HepG2 (cell line): ENCODE data around the gene CUL9. TPM values are rescaled to one million over a fixed set of nuclear protein-coding genes. Genes with fewer than 3 reads are reported as not detected.

ENCODE experiments used
- FOXA3 ChIP-seq: IDR thresholded peaks from 2 replicates; pipeline ENCODE4 v1.6.1; 2016; ENCODE audit warnings: missing genetic modification reagents, missing compliant biosample characterization
- KAT8 ChIP-seq: IDR thresholded peaks from 2 replicates; pipeline ENCODE4 v1.6.1; 2016; ENCODE audit warnings: missing genetic modification reagents, missing compliant biosample characterization
- PCBP2 ChIP-seq: fragments of 200-400 bp; formaldehyde crosslinking; optimal IDR thresholded peaks from 2 replicates; pipeline ENCODE3; 2018; ENCODE audit warnings: low read length, low read depth; ENCODE audit not compliant: poor library complexity, severe bottlenecking
- PHF20 ChIP-seq: sonication (generic); formaldehyde crosslinking; IDR thresholded peaks from 2 replicates; pipeline ENCODE4 v1.5.0; 2020; ENCODE audit warnings: mild to moderate bottlenecking, missing genetic modification reagents
- RCOR2 ChIP-seq: IDR thresholded peaks from 2 replicates; pipeline ENCODE4 v1.6.1; 2016; ENCODE audit warnings: missing biosample characterization, missing genetic modification reagents
- SNAI1 ChIP-seq: sonication (generic); formaldehyde crosslinking; IDR thresholded peaks from 2 replicates; pipeline ENCODE4 v1.5.0; 2020; ENCODE audit warnings: mild to moderate bottlenecking, missing genetic modification reagents, borderline replicate concordance
- SNRNP70 ChIP-seq: fragments of 200-400 bp; formaldehyde crosslinking; IDR thresholded peaks from 2 replicates; pipeline ENCODE4 v1.6.1; 2017; ENCODE audit warnings: mild to moderate bottlenecking, low read depth, low read length, moderate library complexity
- ZBTB7B ChIP-seq: sonication (generic); formaldehyde crosslinking; IDR thresholded peaks from 2 replicates; pipeline ENCODE4 v1.4.0; 2020; ENCODE audit warnings: missing genetic modification reagents
- ZNF124 ChIP-seq: sonication (generic); formaldehyde crosslinking; IDR thresholded peaks from 2 replicates; pipeline ENCODE4 v1.4.0; 2020; ENCODE audit warnings: missing genetic modification reagents
- ZNF337 ChIP-seq: sonication (generic); formaldehyde crosslinking; IDR thresholded peaks from 2 replicates; pipeline ENCODE4 v1.5.1; 2020; ENCODE audit warnings: missing genetic modification reagents, low read depth, mild to moderate bottlenecking, borderline replicate concordance
- ZNF746 ChIP-seq: sonication (generic); formaldehyde crosslinking; IDR thresholded peaks from 2 replicates; pipeline ENCODE4 v1.8.0; 2022; ENCODE audit warnings: mild to moderate bottlenecking, missing genetic modification reagents
- ZNF747 ChIP-seq: sonication (generic); formaldehyde crosslinking; IDR thresholded peaks from 2 replicates; pipeline ENCODE4 v1.8.1; 2023; ENCODE audit warnings: missing genetic modification reagents, mild to moderate bottlenecking, borderline replicate concordance
- ZNF850 ChIP-seq: sonication (generic); formaldehyde crosslinking; conservative IDR thresholded peaks from 2 replicates; pipeline ENCODE4 v1.9.0; 2021; ENCODE audit warnings: mild to moderate bottlenecking, missing genetic modification reagents
- ZSCAN29 ChIP-seq: sonication (generic); formaldehyde crosslinking; conservative IDR thresholded peaks from 2 replicates; pipeline ENCODE4 v1.4.0; 2020; ENCODE audit warnings: mild to moderate bottlenecking, missing genetic modification reagents
- polyA plus RNA-seq, 8 experiments: library from polyadenylated mRNA; depleted of rRNA in 3 of 8; stranded (reverse) in 7 of 8; unstranded in 1 of 8; fragments of >200 nt; fragmentation: Illumina TruSeq in 4 of 8; extraction: Trizol in 4 of 8; gene quantifications; 2 replicates each; pipeline versions ENCODE4 v1.2.1 to v1.2.3, GENCODE V29; 2011 to 2016; ENCODE audit warnings: low read depth in 4 of 8, missing spikeins in 1 of 8, mixed read lengths in 1 of 8; ENCODE audit not compliant: insufficient read depth in 1 of 8
- total RNA-seq, 5 experiments: library from RNA; depleted of rRNA; stranded (reverse); fragments of >200 nt; fragmentation: Illumina TruSeq; extraction: Trizol; gene quantifications; 2 replicates each; pipeline ENCODE4 v1.2.3, GENCODE V29; 2016; ENCODE audit warnings: low read depth in 1 of 5
- TF ChIP-seq, protein P1 (sequence below): sonication (generic); formaldehyde crosslinking; IDR thresholded peaks from 2 replicates; pipeline ENCODE4 v1.8.1; 2022; ENCODE audit warnings: low read depth, mild to moderate bottlenecking, missing genetic modification reagents
- TF ChIP-seq, protein P2 (sequence below): sonication (generic); formaldehyde crosslinking; IDR thresholded peaks from 2 replicates; pipeline ENCODE4 v1.4.0; 2020; ENCODE audit warnings: missing genetic modification reagents, borderline replicate concordance
- TF ChIP-seq, protein P3 (sequence below): sonication (generic); formaldehyde crosslinking; IDR thresholded peaks from 2 replicates; pipeline ENCODE4 v1.4.0; 2020; ENCODE audit warnings: missing genetic modification reagents

CUL9 gene
- total and polyA plus RNA-seq, 2 of the 13 experiments (the other 11 are each of a cell fraction or from before 2014, with no cell fraction given) = 11.4 to 13.7 TPM

DNA sequence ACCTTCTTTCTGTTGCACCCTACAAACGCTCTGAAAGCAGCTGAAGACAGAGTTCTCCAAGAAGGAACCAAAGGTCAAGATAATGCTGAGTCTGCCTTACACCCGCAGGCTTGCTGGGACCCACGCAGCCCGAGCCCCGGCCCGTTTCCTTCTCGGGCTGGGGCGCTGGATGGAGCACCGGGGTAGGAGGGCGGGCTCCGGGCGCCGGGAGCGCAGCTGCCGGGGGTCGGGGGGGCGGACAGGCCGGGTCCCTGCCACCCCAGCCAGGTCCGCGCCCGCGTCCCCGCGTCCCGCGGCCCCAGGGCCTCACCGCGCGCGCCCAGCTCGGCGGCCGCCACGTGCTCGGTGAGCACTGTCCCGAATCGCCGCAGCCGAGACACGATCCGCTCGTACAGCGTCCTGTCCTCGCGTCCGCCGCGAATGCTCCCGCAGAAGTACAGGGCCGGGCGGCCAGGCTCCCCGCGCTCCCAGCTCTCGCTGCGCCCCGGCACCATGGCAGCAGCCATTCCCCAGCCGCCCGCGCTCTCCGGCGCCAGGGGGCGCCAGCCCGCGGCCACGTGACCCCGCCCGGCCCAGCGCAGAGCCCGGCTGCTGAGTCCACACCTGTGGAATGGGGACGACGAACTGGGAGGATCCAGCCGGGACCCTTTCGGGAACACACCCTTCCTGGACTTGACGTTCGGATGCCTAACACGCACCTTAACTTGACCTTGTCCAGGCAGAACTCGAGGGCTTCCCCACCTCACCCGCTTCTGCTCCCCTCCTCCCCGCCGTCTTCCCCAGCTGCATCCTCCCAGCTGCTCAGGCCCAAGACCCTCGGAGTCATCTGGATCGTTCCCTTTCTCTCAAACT lies 47.2 kb downstream of the CUL9 start, which contains the start of gene DNPH1 (continued):
- TF ChIP-seq ZNF850 (CRISPR knock-in tag) (no peak), ZNF337 (CRISPR knock-in tag) (0 out of 2 replicates have a peak, but pooled peaks have one; percentile 54), SNAI1 (CRISPR knock-in tag) (no peak), FOXA3 (CRISPR knock-in tag) (peak; percentile 68), ZSCAN29 (peak; percentile 75), RCOR2 (CRISPR knock-in tag) (peak; percentile 39; the same call in 1 of the 2 replicates), KAT8 (peak; percentile 72), ZNF747 (no peak), SNRNP70 (no peak), ZNF746 (CRISPR knock-in tag) (no peak; the same call in 1 of the 2 replicates), PCBP2 (no peak), ZBTB7B (CRISPR knock-in tag) (no peak), PHF20 (CRISPR knock-in tag) (peak; percentile 60), ZNF124 (CRISPR knock-in tag) (peak; percentile 85; the same call in 1 of the 2 replicates)
- TF ChIP-seq, protein P1, sequence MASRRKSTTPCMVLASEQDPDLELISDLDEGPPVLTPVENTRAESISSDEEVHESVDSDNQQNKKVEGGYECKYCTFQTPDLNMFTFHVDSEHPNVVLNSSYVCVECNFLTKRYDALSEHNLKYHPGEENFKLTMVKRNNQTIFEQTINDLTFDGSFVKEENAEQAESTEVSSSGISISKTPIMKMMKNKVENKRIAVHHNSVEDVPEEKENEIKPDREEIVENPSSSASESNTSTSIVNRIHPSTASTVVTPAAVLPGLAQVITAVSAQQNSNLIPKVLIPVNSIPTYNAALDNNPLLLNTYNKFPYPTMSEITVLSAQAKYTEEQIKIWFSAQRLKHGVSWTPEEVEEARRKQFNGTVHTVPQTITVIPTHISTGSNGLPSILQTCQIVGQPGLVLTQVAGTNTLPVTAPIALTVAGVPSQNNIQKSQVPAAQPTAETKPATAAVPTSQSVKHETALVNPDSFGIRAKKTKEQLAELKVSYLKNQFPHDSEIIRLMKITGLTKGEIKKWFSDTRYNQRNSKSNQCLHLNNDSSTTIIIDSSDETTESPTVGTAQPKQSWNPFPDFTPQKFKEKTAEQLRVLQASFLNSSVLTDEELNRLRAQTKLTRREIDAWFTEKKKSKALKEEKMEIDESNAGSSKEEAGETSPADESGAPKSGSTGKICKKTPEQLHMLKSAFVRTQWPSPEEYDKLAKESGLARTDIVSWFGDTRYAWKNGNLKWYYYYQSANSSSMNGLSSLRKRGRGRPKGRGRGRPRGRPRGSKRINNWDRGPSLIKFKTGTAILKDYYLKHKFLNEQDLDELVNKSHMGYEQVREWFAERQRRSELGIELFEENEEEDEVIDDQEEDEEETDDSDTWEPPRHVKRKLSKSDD (CRISPR knock-in tag) = peak; percentile 47; the same call in 1 of the 2 replicates
- TF ChIP-seq, protein P2, sequence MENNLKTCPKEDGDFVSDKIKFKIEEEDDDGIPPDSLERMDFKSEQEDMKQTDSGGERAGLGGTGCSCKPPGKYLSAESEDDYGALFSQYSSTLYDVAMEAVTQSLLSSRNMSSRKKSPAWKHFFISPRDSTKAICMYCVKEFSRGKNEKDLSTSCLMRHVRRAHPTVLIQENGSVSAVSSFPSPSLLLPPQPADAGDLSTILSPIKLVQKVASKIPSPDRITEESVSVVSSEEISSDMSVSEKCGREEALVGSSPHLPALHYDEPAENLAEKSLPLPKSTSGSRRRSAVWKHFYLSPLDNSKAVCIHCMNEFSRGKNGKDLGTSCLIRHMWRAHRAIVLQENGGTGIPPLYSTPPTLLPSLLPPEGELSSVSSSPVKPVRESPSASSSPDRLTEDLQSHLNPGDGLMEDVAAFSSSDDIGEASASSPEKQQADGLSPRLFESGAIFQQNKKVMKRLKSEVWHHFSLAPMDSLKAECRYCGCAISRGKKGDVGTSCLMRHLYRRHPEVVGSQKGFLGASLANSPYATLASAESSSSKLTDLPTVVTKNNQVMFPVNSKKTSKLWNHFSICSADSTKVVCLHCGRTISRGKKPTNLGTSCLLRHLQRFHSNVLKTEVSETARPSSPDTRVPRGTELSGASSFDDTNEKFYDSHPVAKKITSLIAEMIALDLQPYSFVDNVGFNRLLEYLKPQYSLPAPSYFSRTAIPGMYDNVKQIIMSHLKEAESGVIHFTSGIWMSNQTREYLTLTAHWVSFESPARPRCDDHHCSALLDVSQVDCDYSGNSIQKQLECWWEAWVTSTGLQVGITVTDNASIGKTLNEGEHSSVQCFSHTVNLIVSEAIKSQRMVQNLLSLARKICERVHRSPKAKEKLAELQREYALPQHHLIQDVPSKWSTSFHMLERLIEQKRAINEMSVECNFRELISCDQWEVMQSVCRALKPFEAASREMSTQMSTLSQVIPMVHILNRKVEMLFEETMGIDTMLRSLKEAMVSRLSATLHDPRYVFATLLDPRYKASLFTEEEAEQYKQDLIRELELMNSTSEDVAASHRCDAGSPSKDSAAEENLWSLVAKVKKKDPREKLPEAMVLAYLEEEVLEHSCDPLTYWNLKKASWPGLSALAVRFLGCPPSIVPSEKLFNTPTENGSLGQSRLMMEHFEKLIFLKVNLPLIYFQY (CRISPR knock-in tag) = peak; percentile 96
- TF ChIP-seq, protein P3, sequence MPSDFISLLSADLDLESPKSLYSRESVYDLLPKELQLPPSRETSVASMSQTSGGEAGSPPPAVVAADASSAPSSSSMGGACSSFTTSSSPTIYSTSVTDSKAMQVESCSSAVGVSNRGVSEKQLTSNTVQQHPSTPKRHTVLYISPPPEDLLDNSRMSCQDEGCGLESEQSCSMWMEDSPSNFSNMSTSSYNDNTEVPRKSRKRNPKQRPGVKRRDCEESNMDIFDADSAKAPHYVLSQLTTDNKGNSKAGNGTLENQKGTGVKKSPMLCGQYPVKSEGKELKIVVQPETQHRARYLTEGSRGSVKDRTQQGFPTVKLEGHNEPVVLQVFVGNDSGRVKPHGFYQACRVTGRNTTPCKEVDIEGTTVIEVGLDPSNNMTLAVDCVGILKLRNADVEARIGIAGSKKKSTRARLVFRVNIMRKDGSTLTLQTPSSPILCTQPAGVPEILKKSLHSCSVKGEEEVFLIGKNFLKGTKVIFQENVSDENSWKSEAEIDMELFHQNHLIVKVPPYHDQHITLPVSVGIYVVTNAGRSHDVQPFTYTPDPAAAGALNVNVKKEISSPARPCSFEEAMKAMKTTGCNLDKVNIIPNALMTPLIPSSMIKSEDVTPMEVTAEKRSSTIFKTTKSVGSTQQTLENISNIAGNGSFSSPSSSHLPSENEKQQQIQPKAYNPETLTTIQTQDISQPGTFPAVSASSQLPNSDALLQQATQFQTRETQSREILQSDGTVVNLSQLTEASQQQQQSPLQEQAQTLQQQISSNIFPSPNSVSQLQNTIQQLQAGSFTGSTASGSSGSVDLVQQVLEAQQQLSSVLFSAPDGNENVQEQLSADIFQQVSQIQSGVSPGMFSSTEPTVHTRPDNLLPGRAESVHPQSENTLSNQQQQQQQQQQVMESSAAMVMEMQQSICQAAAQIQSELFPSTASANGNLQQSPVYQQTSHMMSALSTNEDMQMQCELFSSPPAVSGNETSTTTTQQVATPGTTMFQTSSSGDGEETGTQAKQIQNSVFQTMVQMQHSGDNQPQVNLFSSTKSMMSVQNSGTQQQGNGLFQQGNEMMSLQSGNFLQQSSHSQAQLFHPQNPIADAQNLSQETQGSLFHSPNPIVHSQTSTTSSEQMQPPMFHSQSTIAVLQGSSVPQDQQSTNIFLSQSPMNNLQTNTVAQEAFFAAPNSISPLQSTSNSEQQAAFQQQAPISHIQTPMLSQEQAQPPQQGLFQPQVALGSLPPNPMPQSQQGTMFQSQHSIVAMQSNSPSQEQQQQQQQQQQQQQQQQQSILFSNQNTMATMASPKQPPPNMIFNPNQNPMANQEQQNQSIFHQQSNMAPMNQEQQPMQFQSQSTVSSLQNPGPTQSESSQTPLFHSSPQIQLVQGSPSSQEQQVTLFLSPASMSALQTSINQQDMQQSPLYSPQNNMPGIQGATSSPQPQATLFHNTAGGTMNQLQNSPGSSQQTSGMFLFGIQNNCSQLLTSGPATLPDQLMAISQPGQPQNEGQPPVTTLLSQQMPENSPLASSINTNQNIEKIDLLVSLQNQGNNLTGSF (CRISPR knock-in tag) = peak; percentile 98
